ENCODE measurements around the gene UPF2.

GRCh38 chr10:11885437-11886137 is 157.0 kb downstream of the UPF2 start:
- no peak for TF ChIP-seq POLR2A (IDR thresholded peaks at IDR 0.05)
- TF ChIP-seq, protein P1, sequence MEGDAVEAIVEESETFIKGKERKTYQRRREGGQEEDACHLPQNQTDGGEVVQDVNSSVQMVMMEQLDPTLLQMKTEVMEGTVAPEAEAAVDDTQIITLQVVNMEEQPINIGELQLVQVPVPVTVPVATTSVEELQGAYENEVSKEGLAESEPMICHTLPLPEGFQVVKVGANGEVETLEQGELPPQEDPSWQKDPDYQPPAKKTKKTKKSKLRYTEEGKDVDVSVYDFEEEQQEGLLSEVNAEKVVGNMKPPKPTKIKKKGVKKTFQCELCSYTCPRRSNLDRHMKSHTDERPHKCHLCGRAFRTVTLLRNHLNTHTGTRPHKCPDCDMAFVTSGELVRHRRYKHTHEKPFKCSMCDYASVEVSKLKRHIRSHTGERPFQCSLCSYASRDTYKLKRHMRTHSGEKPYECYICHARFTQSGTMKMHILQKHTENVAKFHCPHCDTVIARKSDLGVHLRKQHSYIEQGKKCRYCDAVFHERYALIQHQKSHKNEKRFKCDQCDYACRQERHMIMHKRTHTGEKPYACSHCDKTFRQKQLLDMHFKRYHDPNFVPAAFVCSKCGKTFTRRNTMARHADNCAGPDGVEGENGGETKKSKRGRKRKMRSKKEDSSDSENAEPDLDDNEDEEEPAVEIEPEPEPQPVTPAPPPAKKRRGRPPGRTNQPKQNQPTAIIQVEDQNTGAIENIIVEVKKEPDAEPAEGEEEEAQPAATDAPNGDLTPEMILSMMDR (IDR thresholded peaks at IDR 0.05) = no peak
